PC-3 (cell line): Measurements from ENCODE around the gene KRT28. TPM values are rescaled to one million over a fixed set of nuclear protein-coding genes. Genes with fewer than 3 reads are reported as not detected.

ENCODE experiments used
- ATAC-seq: fragments of 200-7000 bp; cut with Tn5 transposase; 2 replicates; pipeline ENCODE4 v1.9.1; 2020; ENCODE audit warnings: mild to moderate bottlenecking, moderate library complexity
- BruUV-seq: library from RNA; stranded (reverse); fragments of 400-500 nt; replicated peaks from 2 replicates; lab custom pipeline; 2021; lab: Mats Ljungman, UMichigan
- CTCF ChIA-PET: fragments of 300-600 bp; sonication (Branson Sonifier 250); formaldehyde crosslinking; loops from one replicate; lab custom pipeline; 2022; ENCODE audit warnings: antibody characterized with exemption; lab: Charles Lee
- POLR2A ChIA-PET: fragments of 300-600 bp; sonication (Branson Sonifier 250); formaldehyde crosslinking; loops from one replicate; lab custom pipeline; 2022; ENCODE audit warnings: antibody characterized with exemption; ENCODE audit not compliant: unreplicated experiment; lab: Charles Lee
- DNase-seq: peaks from one replicate; pipeline ENCODE4 v3.0.0-alpha.2; 2015
- H2AFZ ChIP-seq: fragments of 300-600 bp; sonication (generic); 2 replicates; pipeline ENCODE4 v1.6.0; 2016; ENCODE audit warnings: antibody characterized with exemption, low read length
- H3F3A ChIP-seq: fragments of 300-600 bp; sonication (generic); one replicate; pipeline ENCODE4 v1.6.0; 2017; ENCODE audit warnings: antibody characterized with exemption, low read length, control low read depth, mild to moderate bottlenecking; ENCODE audit not compliant: unreplicated experiment
- H3K27ac ChIP-seq: fragments of 300-600 bp; sonication (generic); 2 replicates; pipeline ENCODE4 v1.5.1; 2016; ENCODE audit warnings: mild to moderate bottlenecking, low read length
- H3K27me3 ChIP-seq: fragments of 300-600 bp; sonication (generic); 2 replicates; pipeline ENCODE4 v1.6.1; 2016; ENCODE audit warnings: low read length, mixed read lengths
- H3K36me3 ChIP-seq: fragments of 300-600 bp; sonication (generic); 2 replicates; pipeline ENCODE4 v1.6.1; 2016; ENCODE audit warnings: low read depth, mixed run types, low read length, mixed read lengths
- H3K4me1 ChIP-seq: fragments of 300-600 bp; sonication (generic); 2 replicates; pipeline ENCODE4 v1.5.1; 2016; ENCODE audit warnings: low read length; ENCODE audit not compliant: insufficient read depth
- H3K4me2 ChIP-seq: fragments of 300-600 bp; sonication (generic); 2 replicates; pipeline ENCODE4 v1.6.0; 2016; ENCODE audit warnings: low read length
- H3K4me3 ChIP-seq: fragments of 300-600 bp; sonication (generic); 2 replicates; pipeline ENCODE4 v1.5.1; 2016; ENCODE audit warnings: mild to moderate bottlenecking, low read length, mixed read lengths
- H3K79me2 ChIP-seq: fragments of 300-600 bp; sonication (generic); 2 replicates; pipeline ENCODE4 v1.6.1; 2017; ENCODE audit warnings: low read length, mixed read lengths
- H3K9ac ChIP-seq: fragments of 300-600 bp; sonication (generic); 2 replicates; pipeline ENCODE4 v1.6.0; 2016; ENCODE audit warnings: mild to moderate bottlenecking, low read length
- H3K9me2 ChIP-seq: fragments of 300-600 bp; sonication (generic); replicated peaks from 2 replicates; pipeline ENCODE4 v1.6.1; 2016; ENCODE audit warnings: mixed run types, low read length, mixed read lengths
- H3K9me3 ChIP-seq: fragments of 300-600 bp; sonication (generic); 2 replicates; pipeline ENCODE4 v1.6.1; 2016; ENCODE audit warnings: low read length, mixed read lengths
- H4K20me1 ChIP-seq: fragments of 300-600 bp; sonication (generic); 2 replicates; pipeline ENCODE4 v1.6.1; 2016; ENCODE audit warnings: low read length, mixed read lengths
- EZH2 ChIP-seq: fragments of 300-600 bp; sonication (generic); IDR thresholded peaks from one replicate; pipeline ENCODE4 v1.6.1; 2017; ENCODE audit warnings: antibody characterized with exemption, mild to moderate bottlenecking, low read length; ENCODE audit not compliant: unreplicated experiment
- EZH2phosphoT487 ChIP-seq: fragments of 300-600 bp; sonication (generic); IDR thresholded peaks from 2 replicates; pipeline ENCODE4 v1.6.1; 2018; ENCODE audit warnings: mild to moderate bottlenecking, antibody characterized with exemption, low read length, borderline replicate concordance
- intact Hi-C: fragments of 100-400 bp; cut with micrococcal nuclease; formaldehyde crosslinking; loops from 2 replicates; pipeline ENCODE4 v1.9.0; 2023
- total RNA-seq: library from RNA; depleted of rRNA; stranded (reverse); fragments of >200 nt; gene quantifications from 2 replicates; pipeline ENCODE4 v1.2.3, GENCODE V29; 2014
- TF ChIP-seq, protein P1 (sequence below): fragments of 300-600 bp; sonication (generic); conservative IDR thresholded peaks from 2 replicates; pipeline ENCODE4 v1.5.1; 2017; ENCODE audit warnings: antibody characterized with exemption, low read depth, mild to moderate bottlenecking, low read length

Gene KRT28
- total RNA-seq, 1 experiment from 2014 or later = not detected

DNA sequence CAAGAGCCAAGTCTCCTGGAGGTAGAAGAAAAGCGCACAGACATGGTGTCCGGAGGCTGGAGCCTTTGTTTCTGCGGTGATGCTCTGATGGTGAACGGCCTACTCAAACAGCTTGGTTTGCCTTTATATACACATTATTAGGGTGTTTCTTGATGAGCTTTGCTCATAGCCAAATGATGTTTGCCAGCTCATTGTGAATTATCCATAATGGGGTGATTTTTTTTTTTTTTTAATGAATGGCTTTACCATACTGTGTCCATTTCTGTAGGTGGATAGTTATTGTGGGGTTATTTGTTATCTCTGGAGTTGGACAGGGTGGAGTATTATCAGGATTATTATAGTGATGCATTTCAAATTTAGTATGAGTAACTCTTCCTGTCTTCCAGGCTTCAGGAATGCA, 17.3 kb downstream of the KRT28 start, which contains the start of gene KRT27:
TSS of gene KRT27 (minus strand) at position 101 of the 400 bp plus-strand sequence. CDS start at position 44, 57 bp downstream.
- Histone ChIP-seq H3K79me2 (no peaks in the 10 kb centered on the region), H3K4me3 (no peak within 1 kb of the TSS), H4K20me1 (no peaks in the 10 kb centered on the region), H3K27me3 (no peaks in the 10 kb centered on the region), H3K4me2 (no peak within 1 kb of the TSS), H3F3A (no peaks in the 10 kb centered on the region), H3K27ac (no peak within 1 kb of the TSS), H3K9me3 (no peaks in the 10 kb centered on the region), H3K9ac (no peak within 1 kb of the TSS), H3K9me2 (no peaks in the 10 kb centered on the region), H3K4me1 (no peaks in the 10 kb centered on the region), H3K36me3 (no peaks in the 10 kb centered on the region), H2AFZ (no peak within 1 kb of the TSS)
- DNase-seq (no peak), ATAC-seq (no peak)
- intact Hi-C loops = no loop called here
- no TSS peak for BruUV-seq
- TF ChIP-seq EZH2phosphoT487 (no peak), EZH2 (no peak)
- TF ChIP-seq, protein P1, sequence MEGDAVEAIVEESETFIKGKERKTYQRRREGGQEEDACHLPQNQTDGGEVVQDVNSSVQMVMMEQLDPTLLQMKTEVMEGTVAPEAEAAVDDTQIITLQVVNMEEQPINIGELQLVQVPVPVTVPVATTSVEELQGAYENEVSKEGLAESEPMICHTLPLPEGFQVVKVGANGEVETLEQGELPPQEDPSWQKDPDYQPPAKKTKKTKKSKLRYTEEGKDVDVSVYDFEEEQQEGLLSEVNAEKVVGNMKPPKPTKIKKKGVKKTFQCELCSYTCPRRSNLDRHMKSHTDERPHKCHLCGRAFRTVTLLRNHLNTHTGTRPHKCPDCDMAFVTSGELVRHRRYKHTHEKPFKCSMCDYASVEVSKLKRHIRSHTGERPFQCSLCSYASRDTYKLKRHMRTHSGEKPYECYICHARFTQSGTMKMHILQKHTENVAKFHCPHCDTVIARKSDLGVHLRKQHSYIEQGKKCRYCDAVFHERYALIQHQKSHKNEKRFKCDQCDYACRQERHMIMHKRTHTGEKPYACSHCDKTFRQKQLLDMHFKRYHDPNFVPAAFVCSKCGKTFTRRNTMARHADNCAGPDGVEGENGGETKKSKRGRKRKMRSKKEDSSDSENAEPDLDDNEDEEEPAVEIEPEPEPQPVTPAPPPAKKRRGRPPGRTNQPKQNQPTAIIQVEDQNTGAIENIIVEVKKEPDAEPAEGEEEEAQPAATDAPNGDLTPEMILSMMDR = no peak
- ChIA-PET CTCF (no interaction called here), POLR2A (no interaction called here)

DNA sequence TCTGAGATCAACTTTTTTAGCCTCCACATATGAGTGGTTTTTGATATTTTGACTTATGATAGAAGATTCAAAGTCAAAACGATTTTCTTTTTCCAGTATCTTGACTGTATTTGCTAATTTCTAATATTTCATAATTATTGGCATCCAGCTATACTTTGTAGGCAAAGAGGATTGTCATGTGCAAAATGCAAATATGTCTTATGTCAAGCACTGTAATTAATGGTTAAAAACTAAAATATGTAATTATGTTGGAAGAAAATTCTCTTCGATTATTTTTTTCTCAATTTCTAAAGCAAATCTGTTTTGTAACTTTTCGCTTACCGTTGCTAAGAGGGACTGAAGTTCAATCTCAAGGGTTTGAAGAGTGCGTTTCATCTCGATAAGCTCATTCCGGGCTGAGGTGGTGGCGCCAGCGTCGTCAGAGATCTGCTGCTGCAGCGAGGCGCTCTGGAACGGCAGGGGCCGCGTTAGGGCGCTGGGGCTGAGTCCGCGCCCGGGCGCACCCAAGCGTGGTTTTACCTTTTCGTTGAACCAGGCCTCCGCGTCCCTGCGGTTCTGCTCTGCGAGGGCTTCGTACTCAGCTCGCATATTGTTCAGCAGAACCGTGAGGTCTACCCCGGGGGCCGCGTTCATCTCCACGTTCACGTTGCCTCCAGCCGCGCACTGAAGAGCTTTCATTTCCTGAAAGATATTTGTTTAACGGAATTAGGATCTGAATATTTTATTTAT, 20.4 kb downstream of the KRT28 start:
- Histone ChIP-seq H2AFZ (no peak overlapping the region), H3K9me3 (no peaks in the 10 kb centered on the region), H3K9me2 (no peaks in the 10 kb centered on the region), H3K36me3 (no peaks in the 10 kb centered on the region), H3K9ac (no peak overlapping the region), H3K27ac (no peak overlapping the region), H3K4me2 (no peak overlapping the region), H3F3A (no peaks in the 10 kb centered on the region), H3K27me3 (no peaks in the 10 kb centered on the region), H4K20me1 (no peaks in the 10 kb centered on the region), H3K4me3 (no peak overlapping the region), H3K79me2 (no peaks in the 10 kb centered on the region), H3K4me1 (no peaks in the 10 kb centered on the region)
- POLR2A ChIA-PET = no interaction called here
- TF ChIP-seq EZH2phosphoT487 (no peak), EZH2 (no peak)
- TF ChIP-seq, protein P1 = no peak
- no peak for DNase-seq
- no TSS peak for BruUV-seq
- intact Hi-C loops = no loop called here
- ATAC-seq = no peak
- CTCF ChIA-PET = no interaction called here

DNA sequence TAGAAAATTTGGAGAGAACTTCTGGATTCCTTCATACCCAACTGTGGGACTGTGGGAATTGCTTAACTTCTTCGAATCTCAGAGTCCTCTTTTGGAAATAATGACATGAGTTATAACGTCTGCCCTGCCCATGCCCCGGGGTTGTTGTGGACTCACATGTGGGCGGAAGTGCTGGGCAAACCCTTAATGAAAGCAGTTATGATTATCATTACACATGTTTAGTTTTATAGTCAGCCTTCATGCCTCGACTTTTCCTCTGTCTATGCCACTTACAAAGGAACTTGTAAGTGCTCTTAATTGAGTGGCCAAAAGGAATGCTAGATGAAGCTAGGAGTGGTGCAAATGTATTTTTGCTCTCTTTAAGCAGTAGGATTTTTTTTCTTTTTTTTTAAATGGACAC, 21.3 kb downstream of the KRT28 start:
- no peaks in the 10 kb centered on the region for H3K9me2 ChIP-seq
- BruUV-seq = no TSS peak
- no peaks in the 10 kb centered on the region for H3K4me1 ChIP-seq
- no peak overlapping the region for H3K9ac ChIP-seq
- H3F3A ChIP-seq = no peaks in the 10 kb centered on the region
- no peaks in the 10 kb centered on the region for H3K27me3 ChIP-seq
- no peaks in the 10 kb centered on the region for H3K79me2 ChIP-seq
- TF ChIP-seq, protein P1 = no peak
- TF ChIP-seq EZH2phosphoT487 (no peak), EZH2 (no peak)
- DNase-seq (no peak), ATAC-seq (no peak)
- CTCF ChIA-PET = no interaction called here
- intact Hi-C loops = no loop called here
- H4K20me1 ChIP-seq = no peaks in the 10 kb centered on the region
- H3K9me3 ChIP-seq = no peaks in the 10 kb centered on the region
- no peaks in the 10 kb centered on the region for H3K36me3 ChIP-seq
- H3K27ac ChIP-seq = no peak overlapping the region
- H3K4me2 ChIP-seq = no peak overlapping the region
- no peak overlapping the region for H2AFZ ChIP-seq
- no peak overlapping the region for H3K4me3 ChIP-seq
- POLR2A ChIA-PET = no interaction called here
